ENCODE results near the gene TENM4.

GRCh38 chr11:78737301-78737700 lies 703.5 kb downstream of the TENM4 start:
- TF ChIP-seq EZH2 (IDR thresholded peaks at IDR 0.05; ENCODE audit: borderline replicate concordance, control insufficient read depth, low read depth, low read length) = no peak
- TF ChIP-seq TCF7 (IDR thresholded peaks at IDR 0.05; ENCODE audit: borderline replicate concordance) = no peak
- no peak for TF ChIP-seq EP300 (IDR thresholded peaks at IDR 0.05; ENCODE audit: borderline replicate concordance in 1 of 2, control insufficient read depth in 1 of 2, low read depth in 2 of 2, low read length in 2 of 2)
- no peak for TF ChIP-seq SPI1 (IDR thresholded peaks at IDR 0.05; ENCODE audit: borderline replicate concordance, insufficient read depth, low read depth, low read length)
- TF ChIP-seq CREB1 (IDR thresholded peaks at IDR 0.05; ENCODE audit: low read depth) = no peak
- no peak for TF ChIP-seq MLLT1 (IDR thresholded peaks at IDR 0.05)
- TF ChIP-seq IKZF1 (conservative IDR thresholded peaks at IDR 0.05) = no peak
- TF ChIP-seq CTCF (IDR thresholded peaks at IDR 0.05 in 2 of 3, conservative IDR thresholded peaks at IDR 0.05 in 1 of 3; ENCODE audit: control insufficient read depth in 2 of 3, extremely low read depth in 1 of 3, insufficient read depth in 1 of 3, low read depth in 3 of 3, low read length in 3 of 3) = no peak
- no peak for TF ChIP-seq NFYB (IDR thresholded peaks at IDR 0.05; ENCODE audit: insufficient read depth, low read depth, low read length)
- TF ChIP-seq NFXL1 (IDR thresholded peaks at IDR 0.05; ENCODE audit: borderline replicate concordance) = no peak
- no peak for TF ChIP-seq CHD4 (IDR thresholded peaks at IDR 0.05)
- no peak for TF ChIP-seq IKZF2 (IDR thresholded peaks at IDR 0.05)
